Measurements from ENCODE around the gene SLC22A12.

Gene SLC22A12

DNA sequence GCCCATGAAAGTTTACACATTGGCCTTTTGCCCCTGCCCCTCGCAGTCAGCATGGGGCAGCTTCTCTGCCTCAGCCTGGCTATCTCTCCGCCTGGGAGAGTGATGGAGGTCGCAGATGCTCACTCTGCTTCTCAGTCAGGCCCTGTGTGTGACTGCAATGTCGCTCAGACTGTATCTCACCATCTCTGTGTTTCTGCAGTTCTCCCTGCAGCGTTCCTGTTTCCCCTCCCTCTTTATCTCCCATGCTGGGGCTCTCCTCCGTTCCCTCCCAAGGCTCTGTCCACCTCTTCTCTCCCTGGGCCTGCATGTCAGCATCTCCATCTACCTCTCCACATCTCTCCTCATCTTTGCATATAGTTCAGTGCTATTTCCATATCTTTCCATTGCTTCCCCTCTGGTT lies 38.1 kb downstream of the SLC22A12 start:
- DNase-seq: no peak

DNA sequence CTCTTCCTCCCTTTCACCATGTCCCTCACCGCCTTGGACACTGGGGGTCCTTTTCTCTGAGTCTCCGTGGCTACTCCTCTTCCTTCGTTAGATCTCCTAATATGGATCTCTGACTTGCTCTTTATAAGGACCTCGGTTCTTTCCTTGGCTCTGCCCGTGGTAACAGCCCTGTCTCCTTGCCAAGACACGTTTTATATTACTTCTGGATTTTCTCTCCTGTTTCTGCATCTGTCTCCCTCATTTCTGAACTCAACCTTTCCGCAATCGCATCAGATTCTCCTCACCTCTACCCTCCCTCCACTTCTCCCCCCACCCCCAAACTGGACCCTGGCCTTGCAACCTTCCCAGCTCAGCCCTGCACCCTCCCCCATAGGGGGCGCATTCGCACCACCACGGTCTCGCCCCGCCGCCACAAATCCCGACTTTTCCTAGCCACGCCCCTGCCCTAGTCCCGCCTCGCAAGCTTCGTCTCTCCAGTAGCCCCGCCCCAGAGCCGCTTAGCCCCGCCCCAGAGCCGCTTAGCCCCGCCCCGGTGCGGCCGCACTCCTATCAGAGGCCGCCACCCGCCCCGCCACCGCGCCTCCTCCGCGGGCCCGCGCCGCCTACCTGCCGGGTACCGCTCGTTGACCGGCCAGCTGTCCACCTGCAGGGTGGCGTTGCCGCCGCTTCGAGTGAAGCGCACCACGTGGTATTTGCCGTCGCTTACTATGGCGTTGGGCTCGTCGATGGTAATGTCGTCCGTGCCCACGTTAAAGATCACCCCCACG lies 39.0 kb downstream of the SLC22A12 start:
- no peak for DNase-seq

DNA sequence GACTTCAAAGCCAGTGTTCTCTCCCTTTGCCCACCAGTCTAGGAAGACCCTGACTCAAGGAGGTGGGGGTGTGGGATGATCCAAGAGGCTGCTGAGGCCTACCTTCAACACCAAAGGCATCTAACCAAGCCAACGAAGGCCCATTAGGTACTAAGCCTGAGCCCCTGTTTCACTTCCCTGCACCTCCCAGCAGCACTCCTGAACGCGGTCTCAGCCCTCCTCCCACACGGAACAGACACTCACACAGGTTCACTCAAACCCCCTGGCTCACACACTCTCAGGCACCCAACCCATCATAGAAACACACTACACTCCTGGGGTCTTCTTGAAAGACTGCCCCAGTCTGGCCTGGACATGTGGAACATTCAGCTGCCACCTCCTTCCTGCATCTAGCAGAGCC lies 40.7 kb downstream of the SLC22A12 start:
- DNase-seq: no peak

DNA sequence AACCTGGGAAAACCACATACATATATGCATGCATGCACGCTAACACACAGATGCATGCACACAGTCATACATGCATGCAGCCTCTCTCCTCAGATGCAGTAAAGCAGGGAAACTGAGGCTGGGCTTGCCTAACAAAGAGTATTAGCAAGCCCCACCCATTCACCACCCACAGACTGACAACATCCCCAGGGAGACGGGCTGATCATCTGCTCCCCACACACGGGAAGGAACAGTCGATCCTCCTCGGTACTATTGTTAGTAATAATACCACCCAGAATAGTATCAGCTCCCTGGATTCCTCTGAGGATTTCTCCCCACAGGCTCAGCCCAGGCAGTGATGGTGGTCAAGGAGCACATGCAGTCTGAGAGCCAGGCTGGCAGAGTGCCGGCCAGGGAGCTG lies 41.2 kb downstream of the SLC22A12 start:
- DNase-seq: no peak

DNA sequence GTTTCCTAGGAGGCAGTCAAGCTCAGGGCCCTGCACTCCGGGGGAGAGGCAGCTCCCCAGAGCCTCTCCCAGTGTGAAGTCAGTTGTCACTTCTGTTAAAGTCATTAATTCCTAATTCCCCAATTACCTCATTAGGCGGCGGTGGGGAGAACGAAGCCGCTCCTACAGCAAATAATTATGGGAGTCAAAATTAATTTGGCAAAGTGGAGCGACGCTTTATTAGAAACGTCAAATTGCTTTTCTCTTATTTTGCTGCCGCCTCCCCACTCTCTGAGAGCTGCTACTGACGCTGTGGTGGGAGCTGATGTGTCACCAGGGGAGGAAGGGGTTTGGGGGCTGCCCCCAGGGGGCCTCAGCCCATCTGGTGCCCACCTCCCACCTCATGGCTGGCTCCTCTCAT lies 41.6 kb downstream of the SLC22A12 start:
- no peak for DNase-seq

DNA sequence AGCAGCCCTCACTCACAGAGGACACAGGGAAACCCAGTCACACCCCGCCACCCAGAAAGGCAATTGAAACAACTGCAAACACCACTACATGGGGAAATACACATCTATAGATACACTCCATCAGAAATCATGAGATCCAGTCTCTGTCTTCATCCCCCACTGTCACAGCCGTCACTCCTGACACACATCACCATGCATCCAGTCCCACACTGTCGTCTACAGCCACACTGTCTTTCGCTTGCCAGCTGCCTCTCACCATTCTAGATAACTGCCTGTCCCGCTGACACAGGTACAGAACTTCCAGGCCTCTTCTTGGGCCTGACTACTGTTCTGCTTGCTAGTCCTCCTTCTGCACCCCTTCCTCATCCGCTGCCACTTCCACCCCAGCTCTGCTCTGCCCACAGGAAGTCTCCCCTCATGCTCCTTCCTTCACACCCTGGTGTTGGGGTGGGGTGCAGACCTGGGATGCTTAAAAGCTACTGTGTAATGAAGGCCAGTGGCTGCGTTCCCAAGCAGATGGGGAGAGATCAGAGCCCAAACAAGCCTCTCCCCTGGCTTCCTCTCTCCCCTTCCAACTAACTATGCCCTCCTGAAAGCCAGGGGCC lies 42.6 kb downstream of the SLC22A12 start:
- no peak for DNase-seq

DNA sequence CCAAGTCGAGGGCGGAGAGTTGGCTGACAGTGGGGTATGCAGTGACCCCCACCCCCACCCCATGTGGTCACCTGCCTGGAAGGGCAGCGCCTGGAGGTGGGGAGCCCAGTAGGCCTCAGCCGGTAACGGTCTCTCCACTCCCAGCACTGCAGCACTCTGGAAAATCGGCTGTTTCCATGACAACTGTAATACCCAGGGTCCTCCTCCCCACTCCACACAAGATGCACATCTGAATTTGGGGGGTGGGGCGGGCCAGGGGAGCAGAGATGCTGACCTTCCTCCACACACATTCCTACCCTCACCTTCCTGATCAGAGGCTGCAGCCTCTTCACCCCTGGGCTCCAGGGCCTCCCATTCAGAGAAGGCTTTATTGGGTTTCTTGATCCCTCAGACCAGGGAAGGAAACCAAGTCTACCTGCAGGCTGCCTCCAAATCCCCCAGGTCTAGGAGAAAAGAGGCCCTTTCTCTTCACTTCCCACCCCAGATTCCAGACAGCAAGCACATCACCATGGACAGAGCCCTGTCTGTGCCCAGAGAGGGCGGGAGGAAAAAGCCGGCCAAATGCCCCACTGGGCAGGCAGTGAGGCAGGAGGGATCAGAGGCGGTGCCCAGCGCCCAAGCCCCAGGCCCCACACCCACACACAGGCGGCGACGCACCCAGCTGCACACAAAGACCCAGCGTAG lies 46.5 kb downstream of the SLC22A12 start:
- DNase-seq: no peak

DNA sequence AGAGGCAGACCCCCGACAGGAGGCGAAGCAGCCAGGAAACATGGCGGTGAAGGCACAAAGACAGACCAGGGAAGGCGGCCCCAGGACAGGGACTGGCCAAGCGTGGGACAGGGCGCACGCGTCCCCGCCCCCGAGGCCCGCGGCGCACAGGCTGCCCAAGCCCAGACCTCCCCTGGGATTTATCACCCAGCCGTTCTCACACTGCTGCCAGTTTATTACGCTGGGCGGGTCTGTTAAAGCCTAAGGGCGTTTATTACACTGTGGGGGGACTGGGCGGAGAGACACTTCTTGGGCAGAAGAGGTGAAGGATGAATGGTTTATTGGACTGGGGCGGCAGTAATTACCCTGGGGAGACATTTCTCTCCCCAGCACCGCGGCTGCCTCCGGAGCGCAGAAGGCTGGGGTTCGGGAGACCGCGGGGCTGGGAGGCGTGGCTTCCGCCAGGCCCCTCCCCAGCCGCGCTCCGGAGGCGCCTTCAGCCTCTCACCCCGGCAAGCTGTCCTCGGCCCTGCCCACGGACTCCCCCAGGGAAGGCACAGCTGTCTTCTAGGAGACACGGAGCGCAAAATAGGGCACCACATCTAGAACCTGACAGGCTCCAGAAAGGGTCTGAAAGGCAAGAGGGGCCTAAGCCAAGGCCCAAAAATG lies 47.1 kb downstream of the SLC22A12 start:
- no peak for DNase-seq

DNA sequence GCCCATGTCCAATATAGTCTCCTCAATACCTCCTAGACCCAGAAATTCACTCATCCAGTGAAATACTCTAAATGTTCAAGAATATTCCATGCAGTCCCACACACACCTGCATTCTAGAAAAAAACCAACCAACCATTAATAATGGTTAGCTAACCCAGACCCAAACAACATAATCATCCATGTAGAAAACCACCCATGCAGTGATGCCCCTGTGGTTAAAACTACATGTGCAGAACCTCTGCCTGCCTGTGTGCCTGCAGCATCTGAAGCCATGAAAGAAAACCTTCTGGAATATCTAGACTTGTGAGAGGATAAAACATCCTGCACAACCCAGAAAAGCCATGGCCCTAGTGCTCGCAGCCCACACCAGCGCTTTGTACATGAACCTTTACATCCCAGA lies 47.8 kb downstream of the SLC22A12 start:
- DNase-seq: no peak

DNA sequence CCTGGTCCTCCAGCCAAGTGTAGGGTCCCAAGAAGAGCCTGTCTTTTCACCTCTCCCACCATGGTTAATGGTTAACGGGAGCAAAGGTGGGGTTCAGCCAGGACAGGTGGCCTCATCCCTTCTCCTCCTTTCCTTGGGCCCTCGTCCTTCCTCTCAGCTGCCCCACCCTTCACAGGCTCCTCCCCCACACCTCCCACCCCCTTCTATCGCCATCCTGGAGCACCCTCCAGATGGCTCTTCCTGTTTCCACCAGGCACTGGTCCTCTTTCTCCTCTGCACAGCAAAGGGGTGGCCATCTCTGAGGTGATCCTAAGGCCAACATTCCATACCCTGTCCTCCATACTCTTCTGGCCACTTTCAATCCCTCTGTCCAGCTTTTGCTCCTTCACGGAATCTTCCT lies 48.9 kb downstream of the SLC22A12 start:
- no peak for DNase-seq

DNA sequence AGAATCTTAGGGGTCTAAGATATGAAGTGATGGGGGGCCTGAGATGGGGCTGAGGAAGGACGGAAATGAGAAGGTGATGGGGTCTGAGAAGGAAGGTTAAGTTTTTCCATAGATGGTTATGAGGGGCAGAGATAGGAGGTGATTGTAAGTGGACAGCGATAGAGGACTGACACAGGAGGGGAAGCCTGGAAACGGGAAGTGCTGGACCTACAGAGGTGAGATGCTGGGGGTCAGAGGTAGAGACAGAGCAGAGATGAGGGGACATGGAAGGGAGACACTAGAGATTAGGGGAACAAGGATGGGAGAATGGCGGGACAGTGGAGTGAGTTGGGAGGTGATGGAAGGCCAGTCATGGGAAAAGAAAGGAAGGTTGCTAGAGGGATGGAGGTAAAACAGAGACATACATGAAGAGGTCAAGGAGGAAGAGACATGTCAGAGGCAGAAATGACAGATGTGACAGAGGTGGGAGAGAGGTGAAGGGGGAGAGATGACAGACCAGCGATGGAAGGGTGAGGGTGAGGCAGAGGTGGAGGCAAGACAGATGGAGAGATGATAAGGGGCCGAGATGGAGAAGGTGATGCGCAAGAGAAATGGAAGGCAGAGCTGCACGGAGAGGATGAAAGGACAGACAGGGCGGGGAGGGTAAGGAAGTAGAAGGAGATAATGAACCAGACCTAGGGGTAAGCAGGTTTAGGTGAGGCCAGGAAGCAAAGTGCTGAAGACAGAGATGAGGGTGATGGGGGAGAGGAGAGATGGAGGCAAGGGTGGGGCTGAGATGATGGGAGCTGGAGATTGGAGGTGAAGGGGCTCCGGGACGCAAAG lies 50.8 kb downstream of the SLC22A12 start:
- no peak for DNase-seq

DNA sequence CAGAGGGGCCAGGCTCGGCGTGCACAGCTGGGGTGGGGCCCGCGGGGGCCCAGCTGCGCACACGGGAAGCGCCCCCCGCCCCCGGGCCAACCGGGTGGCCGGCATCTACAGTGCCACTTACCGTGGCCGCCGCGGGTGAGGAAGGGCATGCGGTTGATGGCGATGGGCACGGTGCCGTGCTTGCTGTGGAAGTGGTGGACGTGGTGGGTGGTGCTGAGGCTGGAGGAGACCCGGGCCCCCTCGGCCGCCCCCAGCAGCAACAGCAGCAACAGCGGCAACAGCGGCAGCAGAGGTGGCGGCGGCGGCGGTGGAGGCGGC lies 51.4 kb downstream of the SLC22A12 start:
- no peak for DNase-seq

DNA sequence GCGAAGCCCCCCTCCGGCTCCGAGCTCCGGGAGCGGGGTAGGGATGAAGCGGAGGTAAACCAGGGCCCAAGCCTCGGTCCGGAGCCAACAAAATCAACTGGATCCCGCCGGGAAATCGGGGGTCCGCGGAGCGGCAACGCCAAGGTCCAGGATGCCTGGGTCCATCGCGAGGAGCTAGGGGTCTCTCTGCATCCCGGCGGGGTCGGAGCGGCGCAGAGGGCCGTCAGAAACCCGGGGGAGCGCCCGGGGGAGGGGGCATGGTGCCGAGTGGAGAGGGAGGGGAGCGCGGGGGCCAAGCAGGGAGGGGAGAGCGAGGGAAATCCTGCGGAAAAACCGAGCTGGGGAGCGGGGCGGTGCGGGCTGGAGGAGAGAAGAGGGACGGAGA lies 51.8 kb downstream of the SLC22A12 start:
- no peak for DNase-seq

DNA sequence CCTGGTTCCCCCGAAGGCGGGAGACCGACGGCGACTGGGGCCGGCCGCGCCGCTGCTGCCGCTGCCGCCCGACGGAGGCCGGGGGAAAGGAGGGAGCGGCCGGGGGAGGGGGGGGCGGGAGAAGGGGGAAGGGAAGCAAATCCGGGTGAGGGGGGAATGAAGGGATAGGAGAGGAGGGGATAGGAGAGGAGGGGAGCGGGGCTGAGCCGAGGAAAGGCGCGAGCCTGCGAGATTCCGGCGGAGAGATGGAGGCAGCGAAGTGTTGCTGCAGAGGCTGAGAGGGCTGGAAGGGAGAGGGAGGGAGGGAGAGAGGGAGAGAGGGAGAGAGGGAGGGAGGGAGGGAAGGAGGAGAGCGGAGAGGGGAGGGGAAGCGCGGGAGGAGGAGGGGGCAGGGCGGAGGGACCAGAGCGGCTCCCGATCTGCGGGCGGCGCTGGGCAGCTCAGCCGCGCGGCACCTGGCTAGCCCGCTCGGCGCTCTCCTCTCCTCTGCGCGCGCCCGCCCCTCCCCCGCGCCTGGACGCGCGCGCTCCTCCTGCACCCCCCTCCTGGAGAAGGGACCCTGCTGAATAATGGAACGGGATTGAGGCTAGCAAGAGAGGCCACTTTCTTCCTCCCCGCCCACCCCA lies 52.3 kb downstream of the SLC22A12 start:
- no peak for DNase-seq

DNA sequence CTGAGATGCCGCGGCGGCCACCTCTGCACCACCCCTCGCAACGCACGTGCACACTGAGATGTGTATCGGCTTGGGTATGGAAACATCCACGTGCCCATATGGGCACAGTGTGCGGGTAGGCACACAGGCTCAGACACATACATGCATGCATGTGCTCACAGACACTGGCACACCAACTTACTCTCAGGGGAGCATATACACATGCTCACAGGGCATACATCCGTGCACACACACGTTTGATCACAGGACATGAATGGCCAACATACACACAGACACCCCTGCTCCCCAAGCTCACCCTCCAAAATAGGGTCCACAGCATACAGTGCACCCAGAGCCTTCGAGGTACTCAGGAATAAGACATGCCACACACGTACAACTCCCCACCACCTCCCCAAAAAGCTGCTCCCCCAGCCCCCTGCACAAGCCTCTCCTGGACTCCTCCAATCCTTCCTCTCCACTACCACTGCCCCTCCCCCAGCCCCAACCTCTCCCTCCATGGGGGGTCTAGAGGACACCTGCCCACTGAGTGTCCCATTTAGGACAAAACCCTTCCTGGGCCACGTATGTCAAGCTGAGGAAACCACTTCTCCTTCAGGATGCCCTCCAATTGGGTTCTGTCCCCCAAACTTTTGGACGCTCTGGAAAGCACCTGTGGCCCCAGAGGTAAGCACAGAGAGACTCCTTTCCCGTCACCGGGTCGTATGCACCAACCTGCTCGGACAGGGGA lies 53.1 kb downstream of the SLC22A12 start:
- no peak for DNase-seq

DNA sequence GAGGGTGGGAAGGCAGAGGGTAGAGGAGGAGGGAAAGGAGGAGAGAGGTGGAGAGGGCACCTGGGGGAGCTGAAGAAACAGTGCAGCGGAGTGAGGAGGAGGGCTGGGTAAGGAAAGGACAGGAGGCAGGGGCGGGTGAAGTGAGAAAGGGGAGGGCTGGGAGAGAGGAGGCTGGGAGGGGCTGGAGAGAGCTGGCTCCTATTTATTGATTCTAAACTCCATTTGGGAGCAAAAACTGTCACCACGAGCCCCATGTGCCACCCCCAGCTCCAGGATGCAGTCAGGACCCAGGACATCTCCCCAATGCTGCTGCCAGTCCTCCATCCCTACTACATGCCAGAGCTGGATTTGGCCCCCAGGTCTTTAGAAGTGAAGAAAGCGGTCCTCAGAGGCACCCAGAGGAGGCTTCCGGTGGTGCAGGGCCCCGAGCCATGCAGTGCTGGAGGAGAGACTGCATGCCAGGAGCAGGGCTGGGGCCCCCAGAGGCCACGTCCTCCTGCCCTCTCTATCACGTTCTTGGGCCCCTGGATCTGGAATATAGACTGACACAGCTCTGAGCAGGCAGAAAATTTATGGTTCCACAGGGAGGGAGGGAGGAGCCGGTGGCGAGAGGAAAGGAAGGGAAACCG lies 53.7 kb downstream of the SLC22A12 start:
- DNase-seq: no peak

DNA sequence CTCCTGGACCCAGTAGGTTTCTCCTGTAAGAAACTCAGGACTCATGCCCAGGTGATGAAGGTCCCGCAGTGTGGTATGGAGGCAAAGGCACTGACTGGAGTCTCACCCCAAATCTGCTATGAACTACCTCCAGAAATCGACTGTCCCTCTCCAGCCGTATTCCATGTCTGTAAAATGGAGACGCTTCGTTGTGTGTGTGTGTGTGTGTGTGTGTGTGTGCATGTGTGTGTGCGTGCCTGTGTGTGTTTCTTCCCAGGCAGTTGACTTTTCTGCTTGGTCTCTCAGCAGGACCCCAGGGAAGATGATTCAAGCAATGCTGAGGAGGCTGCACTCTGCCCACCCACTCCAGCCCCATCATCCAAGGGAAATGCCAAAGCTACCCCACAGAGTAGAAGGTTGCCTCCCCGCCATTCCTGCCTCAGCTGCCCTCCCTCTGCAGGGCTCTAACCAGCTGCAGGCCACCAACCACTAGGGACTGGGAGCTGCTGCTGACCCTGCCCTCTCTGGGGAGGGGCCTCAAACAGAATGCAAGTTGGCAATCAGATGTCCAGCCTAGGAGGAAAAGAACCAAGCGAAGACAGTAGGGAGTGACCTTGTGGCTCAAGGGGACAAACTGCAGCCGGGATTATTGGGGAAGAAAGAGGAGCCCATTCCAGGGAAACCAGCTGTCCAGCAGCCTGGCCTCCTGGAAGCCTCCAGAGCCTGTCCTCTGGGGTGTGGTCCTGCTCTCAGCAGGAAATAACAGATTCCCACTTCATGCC lies 56.2 kb downstream of the SLC22A12 start:
- DNase-seq: no peak

DNA sequence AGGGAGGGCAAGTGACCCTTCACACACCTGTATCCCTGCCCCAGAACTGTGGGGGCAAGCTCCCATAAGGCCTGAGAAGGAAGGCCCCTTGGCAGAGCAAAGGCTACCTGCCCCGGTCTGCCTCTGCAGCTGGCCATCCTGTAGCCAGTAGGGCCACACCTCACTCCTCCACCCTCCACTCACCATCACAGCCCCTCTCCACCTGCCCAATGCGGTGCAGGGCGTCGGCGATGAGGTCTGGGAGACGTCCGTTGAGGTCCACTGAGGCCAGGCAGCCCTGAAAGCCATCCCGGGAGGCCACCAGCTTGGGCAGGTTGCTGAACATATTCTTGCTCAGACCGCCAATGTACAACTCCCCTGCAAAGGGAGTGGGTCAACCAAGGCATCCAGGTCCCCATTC lies 57.5 kb downstream of the SLC22A12 start:
- DNase-seq: no peak

DNA sequence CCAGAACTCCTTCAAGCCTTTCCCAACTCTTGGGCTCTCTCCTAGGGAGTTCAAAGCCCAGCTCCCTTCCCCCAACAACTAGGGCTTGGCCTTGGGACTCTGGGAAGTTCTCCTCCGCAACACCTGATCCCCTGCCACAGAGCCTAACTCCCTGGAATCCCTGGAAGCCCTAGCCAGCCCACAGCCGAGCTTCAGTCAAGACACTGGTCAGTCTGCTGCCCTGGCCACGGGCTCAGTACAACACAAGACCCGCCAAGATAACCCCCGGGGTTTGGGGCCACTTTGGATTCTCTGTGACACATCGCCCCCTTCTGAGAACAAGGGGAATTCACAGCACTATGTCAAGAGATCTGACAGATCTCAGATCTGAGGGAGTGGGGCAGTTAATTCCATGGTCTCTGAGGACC lies 58.3 kb downstream of the SLC22A12 start:
- no peak for DNase-seq

DNA sequence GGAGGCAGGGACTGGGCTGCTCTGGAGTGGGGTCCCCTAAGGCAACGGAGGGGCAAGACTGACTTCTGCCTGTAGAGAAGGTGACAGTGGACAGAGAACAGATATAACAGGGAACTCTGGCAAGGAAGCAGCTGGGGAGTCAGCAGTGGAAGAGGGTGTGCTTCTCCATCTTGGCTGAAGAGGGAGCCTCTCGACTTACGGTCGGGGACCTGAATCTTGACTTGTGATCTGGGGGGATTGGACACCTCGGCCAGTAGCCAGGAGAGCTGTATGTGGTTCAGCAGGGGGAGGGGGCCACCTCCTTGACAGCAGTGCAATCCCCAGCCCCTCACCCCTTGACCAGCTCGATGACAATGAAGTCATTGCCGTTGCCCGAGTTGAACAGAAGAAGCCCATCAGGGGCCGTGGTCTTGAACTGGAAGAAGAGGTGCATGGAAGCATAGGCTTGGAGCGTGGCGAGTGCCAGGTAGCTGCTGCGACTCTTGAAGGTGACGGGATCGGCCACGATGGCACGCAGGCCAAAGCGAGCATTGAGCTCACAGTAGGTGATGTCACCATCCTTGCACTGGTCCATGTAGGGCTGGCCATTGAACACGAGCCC lies 60.0 kb downstream of the SLC22A12 start:
- no peak for DNase-seq
